T1000 (cell line): Measurements from ENCODE around the gene CLEC10A.

Experiments
- DNase-seq: peaks from one replicate; lab custom pipeline; 2025; ENCODE audit warnings: mixed read lengths; lab: John Stamatoyannopoulos, UW

CLEC10A gene

DNA sequence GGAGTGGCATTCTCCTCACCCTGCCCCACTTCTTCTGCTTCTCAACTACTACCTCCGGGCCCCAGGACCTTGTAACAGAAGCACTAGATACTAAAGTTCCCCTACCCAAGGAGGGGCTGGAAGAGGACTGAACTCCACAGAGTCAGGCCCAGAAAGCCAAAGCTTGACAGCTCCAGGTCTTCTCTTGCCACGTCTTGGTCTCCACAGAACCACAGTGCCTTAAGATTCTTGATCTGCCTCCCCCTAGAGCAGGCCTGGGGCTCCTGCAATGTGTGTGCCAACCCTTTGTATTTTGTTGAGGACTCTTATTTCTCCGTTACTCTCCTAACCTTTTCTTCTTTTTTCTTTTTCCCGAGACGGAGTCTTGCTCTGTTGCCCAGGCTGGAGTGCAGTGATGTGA is 40.2 kb downstream of the CLEC10A start:
- DNase-seq, result no peak

DNA sequence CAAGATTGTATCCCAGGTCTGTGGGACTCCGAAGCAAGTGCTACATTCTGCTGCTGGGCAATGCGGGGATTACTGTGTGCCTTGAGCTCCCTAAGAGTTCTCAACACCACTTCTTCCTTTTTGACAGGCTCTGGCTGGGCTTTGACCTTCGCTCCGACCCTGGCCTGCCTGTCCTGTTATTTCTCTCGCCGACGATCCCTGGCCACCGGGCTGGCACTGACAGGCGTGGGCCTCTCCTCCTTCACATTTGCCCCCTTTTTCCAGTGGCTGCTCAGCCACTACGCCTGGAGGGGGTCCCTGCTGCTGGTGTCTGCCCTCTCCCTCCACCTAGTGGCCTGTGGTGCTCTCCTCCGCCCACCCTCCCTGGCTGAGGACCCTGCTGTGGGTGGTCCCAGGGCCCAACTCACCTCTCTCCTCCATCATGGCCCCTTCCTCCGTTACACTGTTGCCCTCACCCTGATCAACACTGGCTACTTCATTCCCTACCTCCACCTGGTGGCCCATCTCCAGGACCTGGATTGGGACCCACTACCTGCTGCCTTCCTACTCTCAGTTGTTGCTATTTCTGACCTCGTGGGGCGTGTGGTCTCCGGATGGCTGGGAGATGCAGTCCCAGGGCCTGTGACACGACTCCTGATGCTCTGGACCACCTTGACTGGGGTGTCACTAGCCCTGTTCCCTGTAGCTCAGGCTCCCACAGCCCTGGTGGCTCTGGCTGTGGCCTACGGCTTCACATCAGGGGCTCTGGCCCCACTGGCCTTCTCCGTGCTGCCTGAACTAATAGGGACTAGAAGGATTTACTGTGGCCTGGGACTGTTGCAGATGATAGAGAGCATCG is 41.8 kb downstream of the CLEC10A start:
- DNase-seq, result no peak

DNA sequence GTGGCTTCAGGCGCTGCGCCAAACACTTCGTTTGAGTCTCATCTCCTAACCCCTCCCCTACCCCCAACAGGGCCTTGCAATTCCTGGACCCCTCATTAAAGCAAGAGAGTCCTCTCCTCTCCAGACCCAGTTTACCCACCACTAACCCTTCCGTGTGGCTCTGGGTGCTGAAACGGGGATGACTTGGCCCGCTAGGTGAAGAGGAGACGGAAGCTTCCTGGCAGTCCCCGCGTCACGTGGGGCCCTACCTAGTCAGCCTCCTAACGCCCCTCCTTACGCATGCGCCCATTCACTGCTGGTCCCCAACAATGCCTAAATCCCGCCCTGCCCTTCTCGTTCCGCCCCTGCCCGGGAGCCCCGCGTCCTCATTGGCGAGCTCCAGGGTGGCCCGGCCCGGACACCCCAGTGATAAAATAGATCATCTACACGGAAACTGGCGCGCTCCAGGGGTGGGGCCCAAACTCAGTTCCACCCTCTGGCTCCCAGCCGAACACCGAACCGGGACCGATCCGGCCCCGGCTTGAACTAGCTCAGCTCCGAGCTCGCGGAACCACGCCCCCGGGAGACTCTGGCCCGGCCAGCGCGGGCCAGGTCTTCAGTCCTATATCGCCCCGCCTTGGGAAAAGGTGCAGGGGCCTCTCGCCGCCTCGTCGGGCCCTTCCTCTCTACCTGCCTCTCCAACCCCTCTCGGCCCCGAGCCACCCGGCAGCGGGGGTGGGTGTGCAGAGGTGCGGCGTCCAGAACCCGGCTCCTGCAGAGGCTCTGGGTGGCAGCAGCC is 44.3 kb downstream of the CLEC10A start, which contains the start of gene SLC16A13:
Gene SLC16A13, plus strand, starts transcription at position 425 of the 778 bp plus-strand sequence. CDS start 368 bp downstream, outside the sequence.
- peak; percentile 93 for DNase-seq

DNA sequence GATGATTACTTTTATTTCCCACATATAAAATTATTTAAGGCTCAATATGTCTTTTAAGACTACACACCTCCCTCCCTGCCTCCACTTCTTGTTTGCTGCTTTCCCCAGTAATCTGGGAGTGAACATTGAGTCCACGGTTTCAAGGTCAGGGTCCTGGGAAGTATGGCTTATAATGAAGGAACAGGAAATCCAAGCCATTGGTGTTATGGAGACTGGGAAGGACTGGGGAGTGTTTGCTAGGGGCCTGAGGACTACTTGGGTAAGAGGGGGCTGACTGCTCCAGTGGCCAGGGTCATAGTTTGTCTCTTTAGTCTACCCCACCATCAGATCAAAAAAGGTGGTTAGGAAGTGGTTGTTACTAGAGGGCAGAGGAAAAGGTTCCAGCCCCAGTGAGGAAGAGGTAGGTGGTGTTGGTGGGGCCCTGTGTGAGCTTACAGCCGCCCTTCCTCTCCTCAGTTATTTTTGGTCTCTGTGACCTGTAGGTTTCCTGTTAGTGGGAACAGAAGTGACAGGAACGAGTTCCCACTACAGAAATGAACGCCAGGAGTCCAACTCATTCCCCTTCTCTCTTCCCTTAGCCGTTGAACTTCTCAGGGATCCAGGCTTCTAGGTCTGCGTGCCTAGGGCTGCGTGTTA is 45.0 kb downstream of the CLEC10A start:
- no peak for DNase-seq

DNA sequence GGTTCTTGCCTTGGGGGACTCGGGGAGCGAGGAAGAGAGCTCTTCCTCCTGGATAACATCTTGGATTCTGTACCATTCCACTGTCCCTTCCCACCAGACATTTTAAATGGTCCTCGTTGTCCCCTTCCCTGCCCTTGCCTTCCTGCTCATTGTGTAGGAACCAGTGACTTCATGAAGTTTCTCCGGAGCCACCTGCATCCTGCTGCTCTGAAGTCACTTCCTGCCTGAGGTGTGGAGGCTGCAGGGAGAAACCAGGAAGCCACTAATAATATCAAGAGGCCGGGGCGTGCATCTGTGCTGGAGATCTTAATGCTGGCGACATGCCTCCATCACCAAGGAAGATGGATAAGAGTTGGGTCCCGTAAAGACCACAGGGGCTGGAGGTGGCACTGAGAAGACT is 50.4 kb downstream of the CLEC10A start:
- DNase-seq, result no peak

DNA sequence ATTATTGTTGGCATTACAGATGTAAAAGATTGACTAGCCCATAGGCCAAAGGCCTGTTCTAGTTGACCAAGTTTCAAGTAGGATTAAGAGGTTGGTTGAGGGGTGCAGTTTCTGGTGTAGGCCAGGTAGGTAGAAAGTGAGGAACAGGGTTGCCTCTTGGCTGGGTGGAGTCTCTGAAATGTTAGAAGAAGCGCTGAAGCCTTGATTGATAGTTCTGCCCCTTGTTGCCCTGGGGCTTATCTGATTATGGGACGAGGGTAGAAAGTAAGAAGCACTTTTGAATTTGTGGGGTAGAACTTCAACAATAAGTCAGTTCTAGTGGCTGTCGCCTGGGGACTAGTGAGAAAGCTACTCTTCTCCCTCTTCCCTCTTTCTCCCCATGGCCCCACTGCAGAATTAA is 51.0 kb downstream of the CLEC10A start:
- no peak for DNase-seq

DNA sequence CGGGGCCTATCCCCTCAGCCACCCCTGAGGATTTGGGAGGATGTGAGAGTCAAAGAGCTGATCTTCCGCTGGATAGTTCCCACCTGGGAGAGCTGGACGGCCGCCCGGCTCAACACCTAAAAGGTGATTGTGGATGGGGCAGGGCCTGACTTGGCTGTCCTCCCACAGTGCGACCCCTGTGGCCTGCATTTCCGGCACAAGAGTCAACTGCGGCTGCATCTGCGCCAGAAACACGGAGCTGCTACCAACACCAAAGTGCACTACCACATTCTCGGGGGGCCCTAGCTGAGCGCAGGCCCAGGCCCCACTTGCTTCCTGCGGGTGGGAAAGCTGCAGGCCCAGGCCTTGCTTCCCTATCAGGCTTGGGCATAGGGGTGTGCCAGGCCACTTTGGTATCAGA is 52.7 kb downstream of the CLEC10A start:
- DNase-seq, result no peak

DNA sequence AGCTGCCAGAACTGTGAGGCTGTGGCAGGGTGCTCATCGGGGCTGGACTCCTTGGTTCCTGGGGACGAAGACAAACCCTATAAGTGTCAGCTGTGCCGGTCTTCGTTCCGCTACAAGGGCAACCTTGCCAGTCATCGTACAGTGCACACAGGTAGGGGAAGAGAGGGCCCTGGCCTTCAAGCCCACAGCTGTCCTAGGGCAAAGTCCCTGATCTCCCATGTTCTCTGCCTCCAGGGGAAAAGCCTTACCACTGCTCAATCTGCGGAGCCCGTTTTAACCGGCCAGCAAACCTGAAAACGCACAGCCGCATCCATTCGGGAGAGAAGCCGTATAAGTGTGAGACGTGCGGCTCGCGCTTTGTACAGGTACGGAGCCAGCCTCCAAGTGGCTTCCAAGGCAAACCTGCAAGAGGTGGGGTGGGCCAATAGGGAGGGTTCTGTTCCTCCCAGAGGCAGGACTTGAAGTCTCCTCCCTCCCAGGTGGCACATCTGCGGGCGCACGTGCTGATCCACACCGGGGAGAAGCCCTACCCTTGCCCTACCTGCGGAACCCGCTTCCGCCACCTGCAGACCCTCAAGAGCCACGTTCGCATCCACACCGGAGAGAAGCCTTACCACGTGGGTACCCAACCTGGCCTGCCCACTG is 53.5 kb downstream of the CLEC10A start:
- DNase-seq, result no peak

DNA sequence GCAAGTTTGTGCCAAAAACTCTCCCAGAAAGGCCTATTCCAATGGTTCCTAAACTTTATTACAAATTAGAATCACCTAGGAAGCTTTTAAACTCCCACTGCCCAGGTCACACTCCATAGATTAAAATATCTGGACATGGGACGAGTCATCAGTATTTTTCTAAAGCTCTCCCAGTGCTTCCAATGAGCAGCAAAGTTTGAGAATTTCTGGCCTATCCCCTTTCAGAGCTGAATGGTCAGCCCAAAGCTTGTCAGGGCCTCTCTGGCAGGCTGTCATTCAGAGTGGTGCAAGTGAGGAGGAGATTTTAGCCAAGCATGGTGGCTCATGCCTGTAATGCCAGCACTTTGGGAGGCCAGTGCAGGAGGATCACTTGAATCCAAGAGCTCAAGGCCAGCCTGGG is 54.8 kb downstream of the CLEC10A start:
- DNase-seq, result no peak
